ENCODE measurements around the gene CTNNA2.

- TF ChIP-seq CTCF (IDR thresholded peaks at IDR 0.05) (no peak), EP300 (IDR thresholded peaks at IDR 0.05) (no peak), POLR2A (IDR thresholded peaks at IDR 0.05; ENCODE audit: low read length) (no peak), HMGXB4 (CRISPR knock-in tag; IDR thresholded peaks at IDR 0.05; ENCODE audit: borderline replicate concordance) (no peak)
Measured at GRCh38 chr2:79573895-79574674, 61.2 kb downstream of the CTNNA2 start.

Measured in A549 (cell line).